ENCODE data around the gene STYX.

Gene STYX

GRCh38 chr14:52729925-52730708 lies at the start of gene STYX:
TSS of gene STYX (plus strand) at chr14:52730166. CDS start at chr14:52730475, 309 bp downstream.
- peak; percentile 96 for DNase-seq (ENCODE audit: low spot score)

- no peak for DNase-seq (ENCODE audit: low spot score)
Observed at GRCh38 chr14:52683985-52684520, 45.9 kb upstream of the STYX start.

DNA sequence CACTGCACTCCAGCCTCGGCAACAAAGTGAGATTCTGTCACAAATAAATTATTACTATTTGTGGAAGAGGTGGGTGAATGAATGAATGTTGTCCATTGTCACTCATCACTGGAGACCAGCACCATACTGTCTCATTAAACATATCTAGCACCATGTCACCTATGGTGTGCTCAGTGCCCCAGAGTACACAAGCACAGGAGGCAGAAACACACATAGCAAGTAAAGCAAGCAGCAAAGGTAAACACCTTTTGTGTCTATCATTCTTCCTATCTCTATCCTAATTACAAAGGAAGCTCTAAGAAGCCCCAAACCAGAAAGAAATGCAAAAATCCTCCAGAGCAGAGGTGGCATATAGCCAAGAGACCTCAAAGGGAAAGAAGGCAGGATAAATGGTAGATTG lies 43.8 kb upstream of the STYX start:
- DNase-seq (ENCODE audit: low spot score): no peak

DNA sequence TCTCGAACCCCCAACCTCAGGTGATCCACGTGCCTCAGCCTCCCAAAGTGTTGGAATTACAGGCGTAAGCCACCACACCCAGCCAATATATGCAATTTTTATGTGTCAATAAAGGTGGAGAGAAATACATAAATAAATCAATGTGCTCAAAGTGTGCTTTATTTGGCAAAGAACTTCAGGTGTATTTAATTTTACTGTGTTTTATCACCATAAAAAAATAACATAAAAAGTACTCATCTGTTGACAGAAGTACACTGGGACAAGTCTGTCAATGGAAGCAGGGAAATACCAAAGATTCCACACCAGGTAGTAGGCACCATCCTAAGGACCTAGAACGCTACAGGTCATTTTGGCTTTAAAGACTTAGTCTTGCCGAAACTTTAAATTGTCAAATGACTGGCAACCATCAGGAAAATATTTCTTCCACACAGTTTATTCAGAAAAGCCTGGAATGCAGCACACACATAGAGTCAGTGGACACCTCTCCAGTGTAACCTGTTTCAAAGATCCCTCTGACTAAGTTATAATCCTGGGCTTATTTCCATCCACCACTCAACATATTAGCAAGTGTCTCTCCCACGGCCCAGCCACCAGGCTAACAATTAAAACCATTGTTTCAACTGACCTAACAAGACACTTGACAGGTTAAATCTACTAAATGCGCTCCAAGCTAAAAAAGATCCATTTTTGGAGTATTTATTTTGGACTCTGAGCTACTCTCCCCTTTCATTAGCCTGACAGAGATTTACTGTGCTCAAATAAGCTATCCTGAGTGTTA lies 38.8 kb upstream of the STYX start:
- no peak for DNase-seq (ENCODE audit: low spot score)

DNA sequence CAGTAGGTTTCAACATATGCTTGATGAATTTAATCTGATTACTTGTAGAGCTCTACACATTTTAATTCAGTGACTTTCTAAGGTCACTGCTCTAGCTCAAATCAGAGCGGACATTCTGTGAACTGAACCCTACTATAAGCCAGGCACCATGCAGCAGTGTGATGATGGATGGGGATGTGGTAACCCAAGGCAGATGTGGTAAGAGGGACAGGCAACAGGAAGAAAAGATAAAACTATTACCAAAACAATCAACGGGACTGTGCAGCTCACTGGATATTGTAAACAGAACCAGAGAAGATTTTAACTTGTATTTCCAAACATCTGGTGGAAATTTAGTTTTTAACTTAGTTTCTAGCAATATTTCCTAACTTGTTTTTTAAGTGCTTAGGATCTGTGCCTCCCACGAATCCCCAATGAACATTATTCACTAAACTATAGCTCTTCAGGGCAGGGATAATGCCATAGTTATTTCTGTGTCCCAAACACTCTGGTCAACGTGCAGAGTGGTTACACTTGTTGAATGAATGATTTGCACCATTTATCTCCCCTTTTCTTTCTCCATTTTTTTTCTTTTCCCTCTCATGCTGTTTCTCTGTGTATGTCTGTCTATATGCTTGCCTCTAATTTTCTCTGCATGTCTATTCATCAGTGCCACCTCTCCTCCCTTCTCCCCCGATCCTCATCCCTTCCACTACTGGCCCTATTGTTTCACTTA lies 37.6 kb upstream of the STYX start:
- DNase-seq (ENCODE audit: low spot score): no peak

DNA sequence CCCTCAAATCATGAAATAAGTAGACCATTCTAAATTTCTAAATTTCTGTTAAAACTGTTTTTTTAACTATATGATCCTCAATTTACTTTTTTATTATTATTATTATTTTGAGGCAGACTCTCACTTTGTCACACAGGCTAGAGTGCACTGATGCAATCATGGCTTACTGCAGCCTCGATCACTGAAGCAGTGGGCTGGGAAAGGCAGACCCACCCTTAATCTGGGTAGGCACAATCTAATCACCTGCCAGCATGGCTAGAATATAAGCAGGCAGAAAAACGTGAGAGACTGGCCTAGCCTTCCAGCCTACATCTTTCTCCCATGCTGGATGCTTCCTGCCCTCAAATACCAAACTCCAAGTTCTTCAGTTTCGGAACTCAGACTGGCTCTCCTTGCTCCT lies 36.9 kb upstream of the STYX start:
- DNase-seq (ENCODE audit: low spot score): no peak

DNA sequence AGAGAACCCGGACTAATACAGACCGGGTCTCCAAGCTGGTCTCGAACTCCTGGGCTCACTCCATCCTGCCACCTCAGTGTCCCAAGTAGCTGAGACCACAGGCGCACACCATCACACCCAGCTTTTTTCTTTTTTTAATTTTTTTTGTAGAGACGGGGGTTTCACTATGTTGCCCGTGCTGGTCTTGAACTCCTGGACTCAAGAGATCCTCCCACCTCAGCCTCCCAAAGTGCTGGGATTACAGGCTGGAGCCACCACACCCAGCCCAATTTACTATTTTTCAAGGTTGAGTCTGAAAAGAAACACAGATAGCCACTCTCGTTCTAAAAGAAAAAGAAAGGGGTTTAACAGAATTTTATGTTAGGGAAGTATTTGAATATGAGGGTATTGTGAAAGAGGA lies 36.4 kb upstream of the STYX start:
- no peak for DNase-seq (ENCODE audit: low spot score)

GRCh38 chr14:52694761-52695480 lies 35.0 kb upstream of the STYX start:
- peak; percentile 20 for DNase-seq (ENCODE audit: low spot score)

DNA sequence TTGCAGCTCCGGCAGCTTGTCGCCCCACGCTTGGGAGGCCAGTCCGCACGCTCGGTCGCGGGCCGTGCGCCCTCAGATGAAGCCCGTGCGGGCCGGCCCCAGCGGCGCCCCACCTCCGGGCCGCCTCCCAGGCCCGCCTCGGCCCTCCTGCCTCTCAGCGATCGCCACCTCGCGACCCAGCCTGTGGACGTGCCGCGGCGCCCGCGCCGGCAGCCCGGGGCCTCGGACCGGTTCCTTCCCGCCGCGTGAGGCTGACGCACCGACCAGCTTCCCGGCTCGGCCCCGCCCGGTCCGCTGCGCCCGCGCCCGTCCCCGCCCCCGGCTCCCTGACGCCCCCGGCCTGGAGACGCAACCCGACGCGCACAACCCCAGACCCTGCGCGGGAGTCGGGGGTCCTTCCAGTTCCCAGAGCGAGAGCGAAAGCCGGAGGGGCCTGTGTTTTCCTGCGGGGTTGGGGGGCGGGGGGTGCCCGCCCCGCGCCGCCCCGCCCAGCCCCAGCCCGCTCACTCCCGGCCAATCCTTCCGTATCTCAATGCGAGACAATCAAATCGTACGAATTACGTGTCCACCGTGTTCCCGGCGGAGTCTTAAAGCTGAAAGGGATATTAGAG lies 34.4 kb upstream of the STYX start, which contains the start of gene ERO1A:
Gene ERO1A, minus strand, starts transcription at position 78 of the 611 bp plus-strand sequence. Its CDS starts 77 bp downstream, at position 1.
- DNase-seq (ENCODE audit: low spot score): peak; percentile 65

DNA sequence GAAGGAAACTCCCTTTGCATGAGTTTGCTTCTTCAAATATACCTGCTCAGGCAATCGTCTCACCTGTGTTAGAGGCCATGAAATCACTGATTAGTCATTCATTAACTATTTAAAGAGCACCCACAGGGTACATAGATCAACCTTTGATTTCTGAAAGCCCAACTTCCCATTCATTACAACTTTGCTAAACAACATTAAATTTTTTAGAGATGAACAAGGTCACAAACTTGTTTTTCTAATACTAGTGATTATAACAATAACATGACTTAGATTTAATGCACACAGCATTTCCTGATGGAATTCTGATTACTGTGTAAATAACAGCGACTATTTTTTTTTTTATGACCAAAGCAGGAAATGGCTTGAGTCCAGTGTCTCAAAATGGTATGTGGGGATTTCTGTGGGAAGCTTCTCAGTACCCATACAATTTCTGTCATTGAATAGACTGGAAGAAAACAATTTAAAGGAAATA lies 29.2 kb upstream of the STYX start:
- DNase-seq (ENCODE audit: low spot score): no peak

DNA sequence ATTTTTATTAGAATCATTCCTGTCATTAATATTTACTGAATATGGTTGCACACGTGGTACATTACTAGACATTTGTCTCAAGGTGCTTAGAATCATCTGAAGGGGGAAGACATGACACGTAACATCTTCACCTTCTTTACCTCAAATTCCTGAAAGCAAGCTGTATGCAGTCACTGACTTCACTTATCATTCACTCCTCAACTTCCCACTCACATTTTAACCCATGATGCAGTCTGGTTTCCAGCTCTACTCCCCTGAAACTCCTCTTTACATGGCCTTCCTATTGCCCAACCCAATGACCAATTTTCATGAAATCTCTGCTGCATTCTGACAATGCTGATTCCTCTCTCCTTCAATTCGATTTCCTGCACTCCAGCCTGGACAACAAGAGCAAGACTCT lies 28.7 kb upstream of the STYX start:
- DNase-seq (ENCODE audit: low spot score): no peak

- no peak for DNase-seq (ENCODE audit: low spot score)
Observed at GRCh38 chr14:52703225-52703624, 26.7 kb upstream of the STYX start.

DNA sequence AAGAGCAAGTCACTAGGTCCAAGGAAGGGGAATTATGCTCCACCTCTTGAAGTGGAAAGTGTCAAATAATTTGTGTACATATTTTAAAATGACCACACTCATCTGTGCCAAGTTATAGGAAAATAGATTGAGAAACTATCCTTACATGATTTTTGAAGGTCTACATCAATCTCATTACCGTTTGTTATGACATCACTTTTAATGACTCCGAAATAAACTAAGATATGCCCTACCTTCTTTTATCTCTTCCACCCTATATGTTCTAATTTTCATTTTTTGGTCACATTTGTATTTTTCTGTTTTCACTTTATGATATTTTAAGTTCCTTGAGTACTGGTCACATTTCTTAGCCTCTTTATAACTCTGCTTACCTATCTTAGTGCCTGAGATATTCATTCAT lies 26.3 kb upstream of the STYX start:
- DNase-seq (ENCODE audit: low spot score): no peak

DNA sequence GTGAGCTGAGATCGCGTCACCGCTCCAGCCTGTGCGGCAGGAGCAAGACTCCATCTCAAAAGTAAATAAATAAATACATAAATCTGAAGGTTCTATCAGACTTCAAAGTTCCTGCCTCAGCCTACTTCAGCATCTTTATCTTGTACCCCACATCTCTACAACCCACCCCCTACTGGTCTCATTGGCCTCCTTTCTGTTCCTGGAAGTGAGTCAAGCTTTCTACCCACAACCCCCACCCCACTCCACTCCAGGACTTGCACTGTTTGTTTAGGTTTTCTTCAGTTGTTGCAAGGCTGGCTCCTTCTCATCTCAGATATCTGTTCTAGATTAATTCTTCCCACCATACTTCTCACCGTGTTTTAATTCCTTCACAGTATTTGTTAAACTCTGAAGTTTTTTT lies 23.7 kb upstream of the STYX start:
- DNase-seq (ENCODE audit: low spot score): no peak

- DNase-seq (ENCODE audit: low spot score): peak; percentile 95
Observed at GRCh38 chr14:52706724-52707706, 23.0 kb upstream of the STYX start, which contains the start of gene PSMC6. TSS of gene PSMC6 (plus strand) at chr14:52707200. CDS start at chr14:52707220, 20 bp downstream.

- DNase-seq (ENCODE audit: low spot score): no peak
Observed at GRCh38 chr14:52711666-52712065, 18.3 kb upstream of the STYX start.

- DNase-seq (ENCODE audit: low spot score): no peak
Observed at GRCh38 chr14:52716155-52716554, 13.8 kb upstream of the STYX start.

- no peak for DNase-seq (ENCODE audit: low spot score)
Observed at GRCh38 chr14:52723514-52724359, 6.2 kb upstream of the STYX start.

DNA sequence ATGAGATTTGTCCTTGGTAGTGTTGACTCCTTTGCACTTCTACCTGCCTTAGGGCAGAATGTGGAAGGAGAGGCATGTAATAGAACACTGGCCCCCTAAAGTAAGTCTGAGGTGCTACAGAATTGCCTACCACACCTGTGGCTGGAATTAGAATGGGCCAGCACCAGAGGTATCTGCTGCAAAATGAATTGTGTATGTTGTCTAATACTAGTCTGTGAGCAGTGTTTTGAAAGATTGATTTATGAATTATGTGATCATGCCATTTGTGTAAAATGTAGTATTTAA lies 5.7 kb upstream of the STYX start:
- DNase-seq (ENCODE audit: low spot score): no peak
